Heart left ventricle (tissue), 13 donors: ENCODE results near the gene ARHGAP10.

ENCODE experiments used
- CTCF ChIP-seq, 12 donors: fragments of 200-600 bp; sonication (generic) in 4 of 12; IDR thresholded peaks; one replicate each; pipeline versions ENCODE4 v1.5.0 to v1.8.0; 2018 to 2022; ENCODE audit warnings: antibody characterized with exemption in 12 of 12, mild to moderate bottlenecking in 5 of 12
- POLR2A ChIP-seq, 2 donors: fragments of 450-650 bp; IDR thresholded peaks; one replicate each; pipeline ENCODE4 v1.6.1; 2017; ENCODE audit warnings: antibody characterized with exemption in 2 of 2, mild to moderate bottlenecking in 2 of 2, moderate library complexity in 2 of 2
- donor health status: ischemic (EF 13 %, LVEDD 7.1; RV severe dilation, severe dysfunction).
- donor health status: DM: no; HTN: yes; CAD: no.
- donor health status: DM: no; HTN: no; CAD: no.
- donor health status: ischemic (EF 25% LVEDD 6.9; RV normal size, moderate dysfunction).
- donor health status: ischemic (EF 25% LVEDD 5.7; RV mildly dilated, moderate dysfunction).
- donor health status: ischemic (EF 35%, LVEDD 5.7; RV mildly dilated, moderate dysfunction).
- donor health status: nonischemic (EF 11% LVEDD 7.7; RV severe dilation, severe dysfunction).
- donor health status: DM: yes; HTN: yes; CAD: no.
- donor health status: PGD.
- donor health status: ischemic (EF 29% LVEDD 5.4; RV normal size, mild dysfunction).
- donor health status: nonischemic (EF 23%, LVEDD 6.1; RV moderate dilation, normal function).

- no peak for TF ChIP-seq CTCF (IDR thresholded peaks at IDR 0.05)
- TF ChIP-seq POLR2A (IDR thresholded peaks at IDR 0.05) = no peak
These were observed 54.6 kb downstream of the ARHGAP10 start for GRCh38 chr4:147786531-147786930.
